Rectal smooth muscle tissue (tissue), 1 donor: Measurements from ENCODE around the gene RPS6KC1.

ENCODE experiments used
- H3K27ac ChIP-seq: one replicate; pipeline ENCODE4 v1.7.0; 2013; ENCODE audit warnings: low read depth, low read length, inconsistent platforms
- H3K27me3 ChIP-seq: one replicate; pipeline ENCODE4 v1.7.0; 2013; ENCODE audit warnings: low read length; ENCODE audit not compliant: control insufficient read depth, insufficient read depth
- H3K36me3 ChIP-seq: one replicate; pipeline ENCODE4 v1.7.0; 2013; ENCODE audit warnings: low read length; ENCODE audit not compliant: control insufficient read depth, insufficient read depth
- H3K4me1 ChIP-seq: one replicate; pipeline ENCODE4 v1.7.0; 2013; ENCODE audit warnings: low read length; ENCODE audit not compliant: control insufficient read depth, insufficient read depth
- H3K4me3 ChIP-seq: one replicate; pipeline ENCODE4 v1.7.0; 2013; ENCODE audit warnings: low read length
- H3K9ac ChIP-seq: one replicate; pipeline ENCODE4 v1.7.0; 2013; ENCODE audit warnings: low read length

Gene RPS6KC1

GRCh38 chr1:213244664-213245091 lies 193.6 kb downstream of the RPS6KC1 start:
- Histone ChIP-seq H3K9ac (no peak overlapping the region), H3K27ac (no peak overlapping the region), H3K27me3 (no peaks in the 10 kb centered on the region), H3K4me3 (no peak overlapping the region), H3K36me3 (peaks cover 3% of the 10 kb centered on the region), H3K4me1 (no peaks in the 10 kb centered on the region)

GRCh38 chr1:213245260-213245910 lies 194.3 kb downstream of the RPS6KC1 start:
- Histone ChIP-seq H3K4me1 (no peaks in the 10 kb centered on the region), H3K36me3 (peaks cover 3% of the 10 kb centered on the region), H3K27me3 (no peaks in the 10 kb centered on the region), H3K27ac (no peak overlapping the region), H3K4me3 (no peak overlapping the region), H3K9ac (no peak overlapping the region)

- no peaks in the 10 kb centered on the region for H3K27me3 ChIP-seq
- H3K4me1 ChIP-seq = no peaks in the 10 kb centered on the region
- H3K4me3 ChIP-seq = no peak overlapping the region
- H3K27ac ChIP-seq = no peak overlapping the region
- no peak overlapping the region for H3K9ac ChIP-seq
- H3K36me3 ChIP-seq = no peaks in the 10 kb centered on the region
Observed at GRCh38 chr1:213247038-213247437, 196.0 kb downstream of the RPS6KC1 start.

- no peak overlapping the region for H3K9ac ChIP-seq
- no peak overlapping the region for H3K27ac ChIP-seq
- H3K4me3 ChIP-seq = no peak overlapping the region
- no peaks in the 10 kb centered on the region for H3K36me3 ChIP-seq
- H3K4me1 ChIP-seq = peaks cover 3% of the 10 kb centered on the region
- H3K27me3 ChIP-seq = no peaks in the 10 kb centered on the region
Observed at GRCh38 chr1:213249395-213249794, 198.4 kb downstream of the RPS6KC1 start.

- no peak overlapping the region for H3K27ac ChIP-seq
- no peaks in the 10 kb centered on the region for H3K27me3 ChIP-seq
- H3K36me3 ChIP-seq = no peaks in the 10 kb centered on the region
- H3K9ac ChIP-seq = no peak overlapping the region
- H3K4me3 ChIP-seq = no peak overlapping the region
- H3K4me1 ChIP-seq = peaks cover 3% of the 10 kb centered on the region
Observed at GRCh38 chr1:213250041-213250440, 199.0 kb downstream of the RPS6KC1 start.

- Histone ChIP-seq H3K4me3 (no peak overlapping the region), H3K36me3 (no peaks in the 10 kb centered on the region), H3K27me3 (no peaks in the 10 kb centered on the region), H3K9ac (no peak overlapping the region), H3K4me1 (peaks cover 3% of the 10 kb centered on the region), H3K27ac (no peak overlapping the region)
Observed at GRCh38 chr1:213250446-213250845, 199.4 kb downstream of the RPS6KC1 start.

- Histone ChIP-seq H3K36me3 (no peaks in the 10 kb centered on the region), H3K4me3 (no peak overlapping the region), H3K9ac (no peak overlapping the region), H3K27me3 (no peaks in the 10 kb centered on the region), H3K27ac (no peak overlapping the region), H3K4me1 (peaks cover 3% of the 10 kb centered on the region)
Observed at GRCh38 chr1:213251972-213252371, 200.9 kb downstream of the RPS6KC1 start.

- H3K4me3 ChIP-seq = no peak overlapping the region
- peaks cover 3% of the 10 kb centered on the region for H3K4me1 ChIP-seq
- no peaks in the 10 kb centered on the region for H3K36me3 ChIP-seq
- H3K9ac ChIP-seq = no peak overlapping the region
- no peaks in the 10 kb centered on the region for H3K27me3 ChIP-seq
- no peak overlapping the region for H3K27ac ChIP-seq
Observed at GRCh38 chr1:213256438-213257087, 205.5 kb downstream of the RPS6KC1 start.

- Histone ChIP-seq H3K9ac (no peak overlapping the region), H3K27me3 (no peaks in the 10 kb centered on the region), H3K27ac (no peak overlapping the region), H3K4me1 (no peaks in the 10 kb centered on the region), H3K4me3 (no peak overlapping the region), H3K36me3 (peaks cover 3% of the 10 kb centered on the region)
Observed at GRCh38 chr1:213260311-213261075, 209.5 kb downstream of the RPS6KC1 start.

- Histone ChIP-seq H3K9ac (no peak overlapping the region), H3K27me3 (no peaks in the 10 kb centered on the region), H3K4me1 (no peaks in the 10 kb centered on the region), H3K4me3 (no peak overlapping the region), H3K27ac (no peak overlapping the region), H3K36me3 (peaks cover 3% of the 10 kb centered on the region)
Observed at GRCh38 chr1:213264531-213264930, 213.5 kb downstream of the RPS6KC1 start.

GRCh38 chr1:213266983-213267772 lies 216.1 kb downstream of the RPS6KC1 start:
- H3K27me3 ChIP-seq = no peaks in the 10 kb centered on the region
- H3K4me3 ChIP-seq = no peak overlapping the region
- H3K9ac ChIP-seq = no peak overlapping the region
- peaks cover 3% of the 10 kb centered on the region for H3K36me3 ChIP-seq
- H3K27ac ChIP-seq = no peak overlapping the region
- H3K4me1 ChIP-seq = no peaks in the 10 kb centered on the region

GRCh38 chr1:213268221-213268620 lies 217.2 kb downstream of the RPS6KC1 start:
- H3K27me3 ChIP-seq = no peaks in the 10 kb centered on the region
- no peak overlapping the region for H3K9ac ChIP-seq
- no peaks in the 10 kb centered on the region for H3K36me3 ChIP-seq
- no peak overlapping the region for H3K4me3 ChIP-seq
- H3K4me1 ChIP-seq = no peaks in the 10 kb centered on the region
- no peak overlapping the region for H3K27ac ChIP-seq
